HUES64 (cell line): ENCODE data around the gene HBG1.

Source experiments
- H3K27ac ChIP-seq: 2 replicates; pipeline ENCODE4 v1.7.0; 2013; ENCODE audit warnings: low read depth, low read length, inconsistent platforms
- H3K27me3 ChIP-seq: 2 replicates; pipeline ENCODE4 v1.6.1; 2013; ENCODE audit warnings: mild to moderate bottlenecking, low read length; ENCODE audit not compliant: insufficient read depth
- H3K36me3 ChIP-seq: 2 replicates; pipeline ENCODE4 v1.6.1; 2013; ENCODE audit warnings: mild to moderate bottlenecking, low read length; ENCODE audit not compliant: insufficient read depth
- H3K4me1 ChIP-seq: 2 replicates; pipeline ENCODE4 v1.6.1; 2013; ENCODE audit warnings: mild to moderate bottlenecking, low read length, moderate library complexity; ENCODE audit not compliant: insufficient read depth
- H3K4me3 ChIP-seq: 2 replicates; pipeline ENCODE4 v1.5.1; 2013; ENCODE audit warnings: mild to moderate bottlenecking, low read length, moderate library complexity
- H3K9ac ChIP-seq: 2 replicates; pipeline ENCODE4 v1.6.1; 2013; ENCODE audit warnings: mild to moderate bottlenecking, low read depth, low read length
- H3K9me3 ChIP-seq: 2 replicates; pipeline ENCODE4 v1.6.1; 2013; ENCODE audit warnings: low read depth, low read length; ENCODE audit not compliant: insufficient read depth
- WGBS: fragments of 150-250, 120-280 bp; methylation state at CpG from one replicate; pipeline ENCODE4 v1.1.7; 2013; ENCODE audit warnings: missing lambda C conversion rate; 5-methylcytosine and 5-hydroxymethylcytosine counted together

HBG1 gene

DNA sequence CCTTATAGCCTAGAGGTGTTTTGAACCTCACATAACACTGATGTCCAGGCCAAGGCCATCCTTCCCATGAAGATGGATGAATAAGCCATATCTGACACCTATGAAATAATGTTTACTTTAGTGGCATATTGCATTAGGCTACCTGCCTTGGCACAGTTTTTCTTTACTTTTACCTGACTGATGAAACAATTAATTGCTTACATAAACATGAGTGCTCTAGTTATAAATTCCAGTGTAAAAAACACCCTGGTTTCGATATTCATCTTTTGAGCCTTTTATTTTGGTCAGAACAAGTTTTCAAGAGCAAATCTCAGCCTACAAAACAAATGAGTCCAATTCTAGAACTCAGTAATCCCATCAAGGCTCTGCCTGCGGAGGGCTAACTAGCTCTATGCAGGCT, 27.0 kb upstream of the HBG1 start:
- Histone ChIP-seq H3K4me3 (no peak overlapping the region), H3K27ac (no peak overlapping the region), H3K9me3 (no peaks in the 10 kb centered on the region), H3K4me1 (0 out of 2 replicates have a peak, but pooled peaks cover 4% of the 10 kb centered on the region), H3K9ac (no peak overlapping the region), H3K36me3 (no peaks in the 10 kb centered on the region), H3K27me3 (no peaks in the 10 kb centered on the region)
- WGBS = 91% methylated on average over 2 of the region's 2 CpGs

DNA sequence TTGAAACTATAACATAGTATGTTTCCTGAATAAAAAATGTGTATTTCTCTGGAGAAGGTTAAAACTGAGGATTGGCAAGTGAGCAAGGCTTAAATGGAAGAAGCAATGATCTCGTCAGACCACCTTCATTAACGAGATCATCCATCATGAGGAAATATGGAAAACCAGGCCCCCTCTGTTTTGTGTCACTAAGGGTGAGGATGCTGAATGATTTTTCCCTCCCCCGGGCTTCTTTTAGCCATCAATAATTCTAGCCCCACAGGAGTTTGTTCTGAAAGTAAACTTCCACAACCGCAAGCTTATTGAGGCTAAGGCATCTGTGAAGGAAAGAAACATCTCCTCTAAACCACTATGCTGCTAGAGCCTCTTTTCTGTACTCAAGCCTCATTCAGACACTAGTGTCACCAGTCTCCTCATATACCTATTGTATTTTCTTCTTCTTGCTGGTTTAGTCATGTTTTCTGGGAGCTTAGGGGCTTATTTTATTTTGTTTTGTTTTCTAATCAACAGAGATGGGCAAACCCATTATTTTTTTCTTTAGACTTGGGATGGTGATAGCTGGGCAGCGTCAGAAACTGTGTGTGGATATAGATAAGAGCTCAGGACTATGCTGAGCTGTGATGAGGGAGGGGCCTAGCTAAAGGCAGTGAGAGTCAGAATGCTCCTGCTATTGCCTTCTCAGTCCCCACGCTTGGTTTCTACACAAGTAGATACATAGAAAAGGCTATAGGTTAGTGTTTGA, 25.9 kb upstream of the HBG1 start:
- no peak overlapping the region for H3K27ac ChIP-seq
- H3K4me3 ChIP-seq = no peak overlapping the region
- no peaks in the 10 kb centered on the region for H3K27me3 ChIP-seq
- no peak overlapping the region for H3K9ac ChIP-seq
- no peaks in the 10 kb centered on the region for H3K36me3 ChIP-seq
- H3K4me1 ChIP-seq = 0 out of 2 replicates have a peak, but pooled peaks cover under 1% of the 10 kb centered on the region
- H3K9me3 ChIP-seq = no peaks in the 10 kb centered on the region
- 94% methylated on average over 6 of the region's 6 CpGs for WGBS

DNA sequence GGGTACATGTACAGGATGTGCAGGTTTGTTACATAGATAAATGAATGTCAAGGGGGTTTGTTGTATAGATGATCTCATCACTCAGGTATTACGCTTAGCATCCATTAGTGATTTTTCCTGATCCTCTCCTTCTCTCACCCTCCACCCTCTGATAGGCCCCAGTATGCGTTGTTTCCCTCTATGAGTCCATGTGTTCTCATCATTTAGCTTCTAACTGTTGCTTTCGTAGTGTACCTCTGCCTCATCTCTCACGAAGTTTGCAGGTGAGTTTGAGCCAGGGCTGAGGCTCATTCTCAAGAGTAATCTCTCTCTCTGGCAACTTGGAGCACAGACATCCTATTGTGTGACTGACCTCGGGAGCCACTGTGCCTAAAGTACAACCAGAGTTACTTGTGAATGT, 24.7 kb upstream of the HBG1 start:
- H3K9me3 ChIP-seq = no peaks in the 10 kb centered on the region
- H3K4me1 ChIP-seq = no peaks in the 10 kb centered on the region
- no peak overlapping the region for H3K27ac ChIP-seq
- 82% methylated on average over 5 of the region's 5 CpGs for WGBS
- no peak overlapping the region for H3K4me3 ChIP-seq
- H3K27me3 ChIP-seq = no peaks in the 10 kb centered on the region
- H3K9ac ChIP-seq = no peak overlapping the region
- H3K36me3 ChIP-seq = no peaks in the 10 kb centered on the region

DNA sequence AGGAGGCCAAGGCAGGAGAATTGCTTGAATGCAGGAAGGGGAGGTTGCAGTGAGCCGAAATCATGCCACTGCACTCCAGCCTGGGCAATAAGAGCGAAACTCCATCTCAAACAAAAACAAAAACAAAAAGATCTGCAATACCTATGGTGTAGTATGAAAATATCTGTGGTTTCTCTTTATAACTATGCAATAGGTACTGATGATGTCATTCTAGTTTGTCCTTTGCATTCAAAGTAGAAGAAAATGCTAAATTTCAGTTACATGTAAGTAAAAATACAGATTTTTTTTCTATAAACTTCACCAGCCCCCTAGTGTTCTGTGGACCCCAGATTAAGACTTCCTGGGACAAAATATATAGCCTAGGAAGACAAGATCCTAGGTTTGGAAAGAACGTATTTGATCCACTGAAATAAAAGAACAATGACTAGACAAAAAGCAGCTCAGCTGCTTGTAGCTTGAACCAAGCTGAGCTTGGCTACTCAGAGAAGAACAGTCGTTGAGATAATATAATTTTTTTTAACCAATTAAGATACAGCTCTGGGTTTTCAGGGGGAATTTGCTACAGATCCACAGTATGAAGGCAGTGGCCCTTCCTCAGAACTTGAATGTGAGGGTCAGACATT, 22.8 kb upstream of the HBG1 start:
- 89% methylated on average over 3 of the region's 4 CpGs for WGBS
- no peaks in the 10 kb centered on the region for H3K4me1 ChIP-seq
- H3K36me3 ChIP-seq = no peaks in the 10 kb centered on the region
- H3K9me3 ChIP-seq = no peaks in the 10 kb centered on the region
- H3K27me3 ChIP-seq = no peaks in the 10 kb centered on the region
- no peak overlapping the region for H3K9ac ChIP-seq
- H3K27ac ChIP-seq = no peak overlapping the region
- no peak overlapping the region for H3K4me3 ChIP-seq

- no peak within 1 kb of the TSS for H3K27ac ChIP-seq
- H3K36me3 ChIP-seq = no peaks in the 10 kb centered on the region
- H3K4me3 ChIP-seq = no peak within 1 kb of the TSS
- H3K9me3 ChIP-seq = no peaks in the 10 kb centered on the region
- 94% methylated on average over 4 of the region's 4 CpGs for WGBS
- no peak within 1 kb of the TSS for H3K9ac ChIP-seq
- H3K27me3 ChIP-seq = no peaks in the 10 kb centered on the region
- H3K4me1 ChIP-seq = no peaks in the 10 kb centered on the region
These were observed 20.1 kb upstream of the HBG1 start, which contains the start of gene HBE1 for GRCh38 chr11:5269715-5270147. TSS of gene HBE1 (minus strand) at chr11:5269945. CDS start at chr11:5269890, 55 bp downstream.

- Histone ChIP-seq H3K4me1 (no peaks in the 10 kb centered on the region), H3K27me3 (no peaks in the 10 kb centered on the region), H3K27ac (no peak overlapping the region), H3K36me3 (no peaks in the 10 kb centered on the region), H3K4me3 (no peak overlapping the region), H3K9me3 (no peaks in the 10 kb centered on the region), H3K9ac (no peak overlapping the region)
- WGBS = 93% methylated on average over 2 of the region's 2 CpGs
These were observed 17.4 kb upstream of the HBG1 start for GRCh38 chr11:5267033-5267563.

- Histone ChIP-seq H3K9ac (no peak overlapping the region), H3K36me3 (no peaks in the 10 kb centered on the region), H3K4me3 (no peak overlapping the region), H3K27me3 (no peaks in the 10 kb centered on the region), H3K27ac (no peak overlapping the region), H3K4me1 (no peaks in the 10 kb centered on the region), H3K9me3 (no peaks in the 10 kb centered on the region)
These were observed 17.0 kb upstream of the HBG1 start for GRCh38 chr11:5266609-5267008.

DNA sequence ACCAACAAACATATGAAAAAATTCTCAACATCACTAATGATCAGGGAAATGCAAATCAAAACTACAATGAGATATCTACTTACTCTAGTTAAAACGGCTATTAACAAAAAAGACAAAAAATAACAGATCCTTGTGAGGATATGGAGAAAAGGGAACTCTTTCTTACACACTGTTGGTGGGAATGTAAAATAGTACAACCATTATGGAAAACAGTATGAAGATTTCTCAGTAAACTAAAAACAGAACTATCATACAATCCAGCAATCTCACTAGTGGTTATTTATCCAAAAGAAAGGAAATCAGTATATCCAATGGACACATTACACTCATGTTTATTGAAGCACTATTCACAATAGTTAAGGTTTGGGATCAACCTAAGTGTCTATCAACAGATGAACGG, 16.2 kb upstream of the HBG1 start:
- no peak overlapping the region for H3K4me3 ChIP-seq
- H3K36me3 ChIP-seq = no peaks in the 10 kb centered on the region
- H3K9ac ChIP-seq = no peak overlapping the region
- no peaks in the 10 kb centered on the region for H3K4me1 ChIP-seq
- no peak overlapping the region for H3K27ac ChIP-seq
- 100% methylated on average over 1 of the region's 2 CpGs for WGBS
- H3K9me3 ChIP-seq = no peaks in the 10 kb centered on the region
- no peaks in the 10 kb centered on the region for H3K27me3 ChIP-seq

DNA sequence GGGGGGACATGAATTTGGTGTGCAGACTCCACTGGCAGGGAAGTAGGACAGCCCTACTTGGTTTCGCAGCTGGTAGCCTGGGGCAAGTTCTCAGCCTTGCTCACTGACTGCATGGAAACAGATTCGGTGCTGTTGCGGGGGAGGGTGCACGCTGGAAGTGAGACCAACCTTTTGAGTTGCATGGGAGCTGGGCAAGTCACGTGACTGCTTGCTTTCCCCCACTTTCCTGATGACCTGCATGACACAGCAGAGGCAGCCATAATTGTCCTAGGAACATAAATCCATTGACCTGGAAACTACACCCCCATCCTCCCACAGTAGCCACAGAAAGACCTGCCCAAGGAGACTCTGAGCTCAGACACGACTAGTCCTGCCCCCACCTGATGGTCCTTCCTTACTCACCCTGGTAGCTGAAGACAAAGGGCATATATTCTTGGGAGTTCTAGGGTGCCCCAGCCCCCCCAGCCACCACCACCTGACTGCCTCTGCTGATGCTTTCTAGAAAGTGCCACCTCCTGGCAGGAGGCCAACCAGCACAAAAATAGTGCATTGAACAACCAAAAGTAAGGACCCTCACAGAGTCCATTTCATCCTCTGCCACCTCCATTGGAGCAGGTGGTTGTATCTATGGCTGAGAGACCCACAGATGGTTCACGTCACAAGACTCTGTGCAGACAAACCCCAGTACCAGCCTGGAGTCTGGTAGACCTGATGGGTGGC, 9.0 kb upstream of the HBG1 start:
- Histone ChIP-seq H3K36me3 (no peaks in the 10 kb centered on the region), H3K4me3 (no peak overlapping the region), H3K27ac (no peak overlapping the region; the same call in 1 of the 2 replicates), H3K27me3 (no peaks in the 10 kb centered on the region; the same call in 1 of the 2 replicates), H3K4me1 (peaks cover 19% of the 10 kb centered on the region), H3K9me3 (no peaks in the 10 kb centered on the region), H3K9ac (no peak overlapping the region)
- 71% methylated on average over 7 of the region's 7 CpGs for WGBS

DNA sequence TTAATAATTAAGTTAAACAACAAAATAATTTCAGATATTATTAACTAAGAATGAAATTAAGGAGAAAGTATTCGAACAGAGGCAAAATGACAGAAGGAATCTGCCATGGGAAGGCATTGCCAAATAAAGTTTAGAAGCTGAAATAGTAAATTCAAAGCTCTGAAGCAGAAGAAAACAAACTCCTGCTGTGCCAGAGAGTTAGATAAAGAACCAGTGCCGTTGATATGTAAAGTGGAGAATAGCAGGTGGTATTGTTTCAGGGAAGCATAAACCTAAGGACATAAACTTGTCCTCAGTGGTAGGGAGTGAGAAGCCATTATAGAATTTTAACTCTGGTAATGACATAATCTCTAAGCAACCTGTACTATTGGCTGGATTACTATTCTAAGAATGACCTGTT, 7.6 kb upstream of the HBG1 start:
- H3K27ac ChIP-seq = no peak overlapping the region; the same call in 1 of the 2 replicates
- H3K27me3 ChIP-seq = no peaks in the 10 kb centered on the region; the same call in 1 of the 2 replicates
- no peaks in the 10 kb centered on the region for H3K9me3 ChIP-seq
- WGBS = 10% methylated on average over 2 of the region's 2 CpGs
- no peak overlapping the region for H3K9ac ChIP-seq
- no peaks in the 10 kb centered on the region for H3K36me3 ChIP-seq
- H3K4me3 ChIP-seq = no peak overlapping the region
- H3K4me1 ChIP-seq = peaks cover 19% of the 10 kb centered on the region
